CD4-positive, alpha-beta T cell treated with Interleukin-6 for 4 hours (primary cell): ENCODE results near the gene TDRD7.
"Not testable (repeated sequence)": the region's sequence is repeated elsewhere in the genome, so short reads cannot be mapped to it uniquely, and the experiment has no call there.

Source experiments
- DNase-seq: peaks from one replicate; pipeline ENCODE4 v3.0.0-alpha.2; 2020; ENCODE audit warnings: mixed read lengths

Gene TDRD7

DNA sequence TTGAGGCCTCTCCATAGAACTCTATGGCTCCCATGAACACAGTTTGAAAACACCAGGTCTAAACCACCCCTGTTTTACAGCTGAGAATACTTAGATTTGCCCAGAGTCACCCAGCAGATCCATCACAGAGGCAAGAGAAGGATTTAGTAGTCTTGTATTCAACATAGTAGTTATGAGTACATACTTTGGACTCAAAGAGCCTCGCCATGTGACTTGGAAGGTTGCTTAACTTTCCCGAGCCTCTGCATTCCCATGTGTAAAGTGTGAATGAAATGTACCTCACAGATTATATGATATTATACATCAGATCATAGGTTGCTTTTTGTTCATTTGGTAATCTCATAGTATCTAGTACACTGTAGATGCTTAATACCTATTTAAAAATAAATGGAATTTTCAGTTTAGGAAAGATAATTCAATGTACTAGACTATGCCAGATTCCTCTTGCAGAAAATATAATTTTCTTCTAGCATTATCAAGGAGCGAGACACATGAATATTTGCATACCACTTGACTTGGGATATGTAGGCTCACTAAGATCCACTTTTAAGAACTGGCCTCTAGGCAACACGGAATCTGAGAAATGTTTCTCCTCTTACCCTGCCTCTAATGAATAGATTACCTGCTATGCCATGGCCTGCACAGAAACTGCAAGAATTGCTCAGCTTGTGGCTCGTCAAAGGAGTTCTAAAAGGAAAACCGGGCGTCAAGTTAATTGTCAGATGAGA, 18.6 kb downstream of the TDRD7 start:
- no peak for DNase-seq

DNA sequence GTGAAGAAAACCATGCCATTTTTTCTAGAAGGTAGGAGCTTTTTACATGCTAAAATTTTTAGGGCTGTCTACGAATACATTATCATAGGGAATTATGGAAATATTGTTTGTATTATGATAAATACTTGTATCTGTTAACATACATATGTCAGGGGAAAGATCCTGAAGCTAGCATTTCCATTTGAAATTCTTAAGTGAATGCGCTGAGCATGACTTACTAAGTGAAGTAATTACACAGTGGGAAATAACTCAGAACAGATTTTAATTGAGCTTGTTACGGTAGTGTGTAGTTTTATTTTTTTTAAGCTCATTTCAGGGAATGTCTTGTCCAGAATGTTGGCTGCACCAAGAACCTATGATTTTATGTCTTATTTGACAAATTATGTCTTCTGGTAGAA, 19.1 kb downstream of the TDRD7 start:
- DNase-seq: no peak

DNA sequence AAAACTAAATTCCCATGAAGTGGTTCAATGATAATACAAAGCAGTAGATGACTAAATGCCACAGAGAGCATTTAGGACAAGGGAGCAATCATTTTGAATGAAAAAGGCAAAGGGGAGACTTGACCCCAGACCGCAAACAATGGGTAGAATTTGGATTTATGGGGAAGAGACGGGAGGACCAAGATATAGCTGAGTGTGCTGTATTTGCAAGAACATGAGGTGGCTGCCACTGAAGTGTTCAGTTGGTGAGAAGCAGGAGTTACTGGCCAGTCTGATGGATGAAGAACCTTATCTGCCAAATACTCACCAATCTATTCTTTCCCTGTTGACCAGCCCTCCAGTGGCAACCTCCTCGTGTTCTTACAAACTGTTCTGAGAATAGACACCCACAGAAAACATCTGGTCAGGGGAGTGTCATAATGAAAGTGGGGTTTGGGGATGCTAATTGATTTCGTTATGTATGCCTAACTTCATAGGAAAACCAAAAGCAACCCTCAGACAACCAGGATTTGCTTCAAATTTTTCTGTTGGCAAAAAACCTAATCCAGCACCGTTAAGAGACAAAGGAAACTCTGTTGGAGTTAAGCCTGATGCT, 19.8 kb downstream of the TDRD7 start:
- no peak for DNase-seq

DNA sequence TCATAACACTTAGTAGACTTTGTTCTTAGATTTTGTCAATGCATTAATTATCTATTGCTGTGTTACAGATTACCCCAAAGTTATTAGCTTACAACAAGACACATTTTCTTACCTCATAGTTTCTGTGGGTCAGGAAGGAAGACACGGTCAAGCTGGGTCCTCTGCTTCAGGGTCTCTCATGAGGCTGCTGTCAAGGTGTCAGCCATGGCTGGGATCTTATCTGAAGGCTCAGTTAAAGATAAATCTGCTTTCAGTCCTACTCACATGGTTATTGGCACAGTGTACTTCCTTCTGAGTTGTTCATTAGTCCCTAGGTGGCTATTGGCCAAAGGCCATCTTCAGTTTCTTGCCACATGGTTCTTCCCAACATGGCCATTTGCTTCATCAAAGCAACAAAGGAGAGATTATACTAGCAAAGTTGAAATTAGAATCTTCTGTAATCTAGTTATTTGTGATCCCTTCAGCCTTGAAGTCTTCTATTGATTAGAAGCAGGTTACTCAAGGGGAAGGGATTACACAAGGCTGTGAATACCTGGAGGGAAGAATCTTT, 25.2 kb downstream of the TDRD7 start:
- no peak for DNase-seq

DNA sequence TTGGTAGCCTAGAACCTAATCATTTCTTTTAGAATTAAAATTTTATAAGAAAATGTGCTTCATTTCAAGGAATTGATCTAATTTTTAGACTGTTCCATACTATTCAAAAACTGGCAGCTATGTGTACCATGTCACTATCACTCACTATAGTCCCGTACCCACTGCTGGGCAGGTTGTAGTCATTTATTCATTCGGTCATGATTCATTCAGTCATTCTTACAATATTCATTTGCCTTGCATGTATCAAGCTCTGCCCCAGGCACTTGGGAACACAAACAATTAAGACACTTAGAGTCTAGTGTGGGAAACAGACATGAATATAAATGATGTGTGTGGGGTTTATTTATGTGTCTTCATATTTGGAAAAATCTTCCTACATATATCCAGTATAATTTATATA, 26.4 kb downstream of the TDRD7 start:
- no peak for DNase-seq

DNA sequence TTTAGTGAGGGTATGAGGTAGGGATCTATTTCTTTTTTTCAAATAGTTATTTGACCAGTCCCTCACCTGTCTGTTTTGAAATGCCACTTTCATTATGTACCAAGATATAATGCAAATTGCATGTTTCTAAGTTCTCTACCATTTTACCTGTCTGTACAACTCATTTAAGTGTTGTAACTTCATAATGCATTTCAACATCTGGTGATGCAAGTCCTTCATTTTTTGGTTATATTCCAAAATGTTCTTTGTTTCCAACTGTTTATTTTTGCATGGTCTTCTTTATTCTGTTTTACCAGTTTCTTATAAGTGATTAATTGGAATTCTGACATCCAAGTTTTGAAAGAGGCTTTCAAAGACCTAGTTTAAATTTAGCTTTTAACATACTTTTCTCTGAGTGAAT, 26.8 kb downstream of the TDRD7 start:
- DNase-seq: no peak

DNA sequence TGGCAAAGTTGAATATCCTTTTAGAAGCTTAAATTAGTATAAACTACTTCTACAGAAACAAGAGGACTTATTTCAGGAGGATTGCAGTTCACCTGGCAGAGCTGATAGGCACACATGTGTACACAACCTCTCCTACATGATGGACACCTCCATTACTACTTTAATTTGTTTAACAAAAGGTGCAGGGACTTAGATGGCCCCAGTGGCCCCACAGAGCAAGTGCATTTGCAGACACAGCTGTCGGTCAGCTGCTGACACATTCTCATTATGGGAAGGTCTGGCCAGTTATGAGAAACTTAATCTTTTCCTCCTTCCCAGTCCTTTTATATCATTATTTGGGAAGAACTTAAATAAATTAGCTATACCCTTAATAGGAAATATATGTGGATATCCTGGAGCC, 28.3 kb downstream of the TDRD7 start:
- DNase-seq: no peak

DNA sequence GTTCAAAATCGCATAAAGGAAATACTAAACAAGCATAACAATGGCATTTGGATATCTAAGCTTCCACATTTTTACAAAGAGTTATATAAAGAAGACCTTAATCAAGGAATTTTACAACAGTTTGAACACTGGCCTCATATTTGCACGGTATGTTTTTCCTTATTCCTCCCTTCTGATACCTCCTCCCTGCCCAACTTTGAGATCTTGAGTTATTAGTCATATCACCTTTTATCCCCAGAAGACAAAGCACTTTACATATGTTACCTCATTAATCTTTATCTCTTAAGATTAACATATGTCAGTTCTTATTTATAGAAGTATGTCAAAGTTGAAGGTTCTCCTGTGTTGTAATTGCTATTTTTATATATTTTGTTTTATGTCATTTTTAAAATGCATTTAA, 29.8 kb downstream of the TDRD7 start:
- no peak for DNase-seq

DNA sequence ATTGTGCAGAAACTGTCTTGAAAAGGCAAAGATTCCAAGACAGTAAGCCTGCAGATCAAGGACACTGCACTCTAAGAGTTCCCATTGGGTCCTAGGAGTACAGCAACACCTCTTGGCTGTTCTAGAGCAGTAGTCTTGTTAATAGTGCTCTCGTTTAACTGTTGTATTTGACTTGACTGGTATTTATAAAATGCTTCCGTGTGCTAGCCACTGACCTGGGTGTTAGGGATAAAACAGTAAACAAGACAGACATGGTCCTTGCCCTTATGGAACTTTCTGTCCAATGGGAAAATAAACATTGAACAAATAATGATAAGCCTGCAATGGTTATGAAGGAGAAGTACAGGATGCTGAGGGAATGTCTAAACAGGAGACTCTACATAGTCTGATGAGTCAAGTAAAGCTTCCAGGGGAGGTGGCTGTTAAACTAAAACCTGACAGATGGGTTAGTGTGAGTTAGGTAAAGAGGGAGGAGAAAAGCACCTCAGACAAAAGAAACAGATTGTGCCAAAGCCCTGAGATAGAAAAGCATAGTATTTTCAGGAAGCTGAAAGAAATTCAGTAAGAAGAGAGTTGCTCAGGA, 33.3 kb downstream of the TDRD7 start:
- no peak for DNase-seq

DNA sequence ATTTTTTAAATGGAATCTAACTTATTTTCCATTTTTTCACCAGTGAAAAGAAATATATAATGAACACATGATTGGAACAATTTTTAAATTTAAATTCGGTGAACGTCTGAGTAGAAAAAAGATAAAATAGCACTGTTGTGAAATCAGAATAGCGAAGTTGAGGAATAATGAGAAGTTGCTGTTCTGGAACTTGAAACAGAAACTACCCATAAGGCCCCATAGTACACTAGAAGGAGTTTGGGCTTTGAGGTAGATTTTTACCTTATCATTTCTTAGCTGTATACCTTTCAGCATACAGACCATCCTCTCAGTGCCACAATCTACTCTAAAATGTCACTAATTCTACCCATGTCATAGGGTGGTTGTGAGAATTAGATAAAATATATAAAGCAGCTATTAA, 35.1 kb downstream of the TDRD7 start:
- no peak for DNase-seq

DNA sequence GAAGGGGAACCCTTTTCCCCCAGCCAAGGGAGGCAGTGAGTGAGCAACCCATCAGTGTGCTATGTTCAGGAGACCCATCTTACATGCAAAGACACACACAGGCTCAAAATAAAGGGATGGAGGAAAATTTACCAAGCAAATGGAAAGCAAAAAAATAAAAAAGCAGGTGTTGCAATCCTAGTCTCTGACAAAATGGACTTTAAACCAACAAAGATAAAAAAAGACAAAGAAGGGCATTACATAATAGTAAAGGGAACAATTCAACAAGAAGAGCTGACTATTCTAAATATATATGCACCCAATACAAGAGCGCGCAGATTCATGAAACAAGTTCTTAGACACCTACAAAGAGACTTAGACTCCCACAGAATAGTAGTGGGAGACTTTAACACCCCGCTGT, 41.7 kb downstream of the TDRD7 start:
- DNase-seq: not testable (repeated sequence)

DNA sequence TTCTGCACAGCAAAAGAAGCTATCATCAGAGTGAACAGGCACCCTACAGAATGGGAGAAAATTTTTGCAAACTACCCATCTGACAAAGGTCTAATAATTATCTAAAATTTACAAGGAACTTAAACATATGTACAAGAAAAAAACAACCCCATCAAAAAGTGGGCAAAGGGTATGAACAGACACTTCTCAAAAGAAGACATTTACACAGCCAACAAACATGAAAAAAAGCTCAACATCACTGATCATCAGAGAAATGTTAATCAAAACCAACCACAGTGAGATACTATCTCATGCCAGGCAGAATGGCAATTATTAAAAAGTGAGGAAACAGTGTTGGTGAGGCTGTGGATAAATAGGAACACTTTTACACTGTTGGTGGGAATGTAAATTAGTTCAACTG, 44.9 kb downstream of the TDRD7 start:
- DNase-seq: not testable (repeated sequence)

DNA sequence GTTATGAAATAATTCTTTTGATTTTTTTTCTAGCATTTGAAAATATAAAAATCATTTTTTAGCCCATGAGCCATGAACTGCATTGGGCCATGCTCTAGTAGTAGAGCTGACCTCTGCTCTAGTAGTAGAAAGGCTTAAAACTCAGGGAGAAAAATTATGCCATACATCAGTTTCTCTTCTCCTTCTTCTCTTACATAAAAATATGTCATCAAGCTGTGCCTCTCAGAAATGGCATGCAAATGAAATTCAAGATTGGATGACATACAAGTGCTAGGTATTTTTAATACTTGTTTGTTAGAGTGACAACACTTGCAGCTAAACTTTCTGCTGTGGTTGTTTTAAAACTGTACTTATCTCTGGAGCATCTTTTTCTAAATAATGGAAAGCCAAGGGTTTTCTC, 47.4 kb downstream of the TDRD7 start:
- no peak for DNase-seq

DNA sequence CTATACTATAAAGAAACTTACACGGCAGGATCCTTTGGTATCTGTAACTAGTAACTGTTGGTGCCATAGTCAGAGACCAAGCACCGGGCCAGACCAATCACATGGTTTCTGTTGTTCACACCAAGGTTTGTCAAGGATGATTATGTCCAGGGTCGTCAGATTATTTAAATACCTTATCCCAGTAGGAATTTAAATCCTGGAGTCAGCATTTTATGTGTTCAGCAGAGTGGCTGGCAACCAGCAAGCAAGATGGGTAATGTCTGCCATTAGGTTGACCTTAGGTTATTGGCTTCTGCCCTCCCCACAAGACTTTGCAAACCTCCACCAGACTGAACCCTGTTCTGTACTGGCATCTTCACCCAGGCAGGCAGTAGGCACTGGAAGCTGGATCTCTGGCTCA, 50.3 kb downstream of the TDRD7 start:
- no peak for DNase-seq

DNA sequence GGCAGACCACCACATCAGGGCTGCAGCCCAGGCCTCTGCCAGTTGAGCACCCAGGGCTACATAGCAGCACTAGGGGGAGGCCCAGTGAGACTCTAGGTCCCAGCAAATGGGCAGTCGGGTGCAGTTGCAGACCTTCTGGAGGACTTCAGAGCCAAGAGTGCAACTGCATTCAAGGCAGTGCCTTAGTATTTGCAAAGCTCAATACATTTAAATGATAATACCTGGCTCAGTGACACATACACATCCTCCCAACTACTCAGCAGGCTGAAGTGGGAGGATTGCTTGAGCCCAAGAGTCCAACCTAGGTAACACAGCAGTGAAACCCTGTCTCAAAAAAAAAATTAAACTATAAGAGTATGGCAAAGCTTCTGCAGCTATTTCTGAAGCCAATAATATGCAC, 51.0 kb downstream of the TDRD7 start:
- no peak for DNase-seq

DNA sequence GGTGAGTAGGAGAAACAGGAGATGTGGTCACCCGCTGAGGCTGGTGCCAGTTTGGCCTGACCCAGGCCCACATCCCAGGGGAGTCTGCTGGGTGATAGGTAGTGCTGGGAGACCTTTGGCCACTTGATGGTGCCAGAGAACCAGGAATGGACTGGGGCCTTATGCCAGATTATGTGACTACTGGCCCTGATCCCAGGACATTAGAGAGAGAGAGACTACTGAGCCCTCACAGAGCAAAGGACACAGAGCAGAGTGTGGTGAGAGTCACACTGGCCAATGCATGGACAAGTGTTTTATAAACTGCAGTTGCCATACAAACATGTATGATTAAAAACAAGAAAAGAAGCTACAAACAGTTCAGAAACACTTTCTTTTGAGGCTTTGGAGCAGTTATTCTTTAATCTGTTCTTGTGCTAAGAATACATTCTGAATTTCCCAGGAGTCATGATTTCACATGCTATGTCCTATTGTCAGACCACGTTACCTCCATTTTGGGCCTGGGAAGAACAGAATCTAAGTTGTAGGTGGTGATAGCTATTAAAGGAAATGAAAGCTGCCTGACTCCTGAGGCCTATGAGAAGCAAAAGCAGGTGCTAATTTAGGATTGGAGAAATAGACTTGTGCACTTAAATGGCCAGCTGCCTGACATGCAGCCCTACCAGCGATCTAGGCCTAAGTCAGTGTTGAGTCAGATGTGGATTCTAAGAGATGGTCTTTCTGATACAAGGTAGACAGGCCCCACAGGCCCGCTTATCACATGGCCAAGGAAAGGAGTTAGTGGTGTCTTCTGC, 57.0 kb downstream of the TDRD7 start:
- peak; percentile 24 for DNase-seq

DNA sequence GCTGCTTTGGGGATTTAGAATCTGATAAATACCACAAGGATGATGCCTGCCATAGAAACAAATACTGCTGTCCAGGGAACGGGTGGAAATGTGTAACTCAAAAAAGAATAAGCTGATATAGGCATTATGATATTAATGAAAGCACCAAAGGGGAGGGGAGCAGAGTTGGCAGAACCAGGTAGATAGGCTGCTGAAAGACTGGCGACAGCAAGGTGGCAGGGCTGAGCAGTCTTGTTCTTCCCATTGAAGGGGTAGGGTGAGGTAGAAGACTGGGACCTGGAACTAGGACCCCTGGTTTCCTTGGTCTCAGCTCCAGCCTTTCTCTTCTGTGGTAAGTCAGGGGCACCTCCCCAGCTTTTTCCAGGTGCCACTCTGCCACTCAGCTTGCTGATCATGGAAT, 58.2 kb downstream of the TDRD7 start:
- DNase-seq: no peak

DNA sequence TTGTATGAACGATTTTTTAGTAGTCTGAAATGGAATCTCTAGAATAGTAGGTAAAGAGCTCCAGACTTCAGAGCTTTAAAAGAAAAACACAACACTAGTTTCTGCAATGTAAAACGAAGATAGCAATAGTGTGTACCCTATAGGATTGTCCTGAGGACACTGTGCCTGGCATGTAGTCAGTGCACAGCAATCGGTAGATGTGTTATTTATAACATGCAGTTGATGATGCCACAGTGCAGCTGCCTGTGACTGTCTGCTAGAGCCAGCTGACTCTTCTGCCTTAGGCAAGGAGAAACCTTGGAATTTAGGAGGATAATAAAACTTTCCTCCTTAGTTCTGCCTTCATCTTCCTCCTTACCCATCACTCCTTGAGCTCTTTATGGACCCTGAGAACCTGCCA, 61.8 kb downstream of the TDRD7 start:
- DNase-seq: no peak

DNA sequence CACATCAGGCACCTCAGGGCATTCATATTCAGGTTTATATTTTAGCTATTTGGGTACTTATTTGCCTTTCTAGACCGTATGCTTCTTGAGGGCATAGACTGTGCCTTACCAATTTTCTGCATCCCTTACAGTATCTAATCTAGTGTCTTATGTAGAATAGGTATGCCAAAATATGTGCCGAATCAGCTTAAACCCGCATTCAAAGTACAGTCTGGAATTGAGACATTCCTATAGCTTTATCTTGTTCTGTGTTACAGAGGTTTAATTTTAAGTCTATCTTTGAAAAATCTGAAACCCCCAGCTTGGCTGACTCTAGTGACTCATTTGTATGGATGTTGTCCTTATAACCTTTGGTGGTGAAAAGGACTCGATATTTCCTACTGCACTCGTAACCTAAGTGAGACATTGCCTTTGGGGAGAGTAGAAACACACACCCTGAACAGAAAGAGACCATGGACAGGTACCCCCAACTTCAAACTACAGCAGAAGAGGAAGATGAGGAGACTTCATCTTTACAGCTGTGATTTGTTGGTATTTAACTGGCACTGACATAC, 62.6 kb downstream of the TDRD7 start:
- no peak for DNase-seq

DNA sequence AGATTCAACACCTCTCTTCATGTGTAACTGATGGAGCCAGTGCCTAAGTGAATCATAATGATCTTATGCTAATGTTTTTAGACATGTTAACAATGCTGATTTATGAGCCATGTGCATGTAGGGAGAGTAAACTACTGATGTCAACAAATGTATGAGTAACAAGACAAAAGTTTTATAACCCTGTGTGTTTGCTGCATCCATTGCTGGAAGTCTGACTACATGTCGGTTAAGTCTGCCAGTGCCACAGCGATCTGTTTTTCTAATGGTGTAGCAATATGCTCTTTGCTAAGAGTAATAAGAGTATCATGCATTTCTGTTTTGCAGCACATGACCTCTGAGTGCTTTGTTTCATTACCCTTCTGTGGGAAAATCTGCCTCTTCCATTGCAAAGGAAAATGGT, 63.2 kb downstream of the TDRD7 start:
- DNase-seq: no peak

DNA sequence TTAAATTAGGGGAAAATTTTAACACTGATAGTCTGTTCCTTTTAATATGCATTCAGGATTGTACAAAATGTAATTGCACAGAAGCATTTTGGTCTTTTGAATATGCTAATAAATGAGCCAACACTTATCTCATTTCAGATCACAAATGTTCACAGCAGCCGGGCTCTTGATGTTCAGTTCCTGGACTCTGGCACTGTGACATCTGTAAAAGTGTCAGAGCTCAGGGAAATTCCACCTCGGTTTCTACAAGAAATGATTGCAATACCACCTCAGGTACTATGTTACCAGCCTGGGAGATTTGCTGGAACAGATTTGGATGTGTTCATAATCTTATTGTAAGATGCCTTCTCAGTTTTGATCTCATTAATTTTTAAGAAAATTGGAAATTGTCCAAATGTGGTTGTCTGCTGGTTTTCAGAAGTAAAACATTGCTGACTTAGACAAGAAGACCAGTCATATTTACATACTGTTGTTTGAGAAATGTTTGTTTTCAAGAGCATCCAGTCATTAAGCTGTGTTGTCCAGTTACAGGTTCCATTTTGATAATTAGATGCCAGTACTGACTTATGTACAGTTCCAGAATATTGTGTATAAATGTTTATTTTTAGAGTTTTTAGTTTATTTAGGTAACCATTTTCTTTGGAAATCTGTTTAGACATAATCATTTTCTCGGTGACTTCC, 66.5 kb downstream of the TDRD7 start:
- no peak for DNase-seq

DNA sequence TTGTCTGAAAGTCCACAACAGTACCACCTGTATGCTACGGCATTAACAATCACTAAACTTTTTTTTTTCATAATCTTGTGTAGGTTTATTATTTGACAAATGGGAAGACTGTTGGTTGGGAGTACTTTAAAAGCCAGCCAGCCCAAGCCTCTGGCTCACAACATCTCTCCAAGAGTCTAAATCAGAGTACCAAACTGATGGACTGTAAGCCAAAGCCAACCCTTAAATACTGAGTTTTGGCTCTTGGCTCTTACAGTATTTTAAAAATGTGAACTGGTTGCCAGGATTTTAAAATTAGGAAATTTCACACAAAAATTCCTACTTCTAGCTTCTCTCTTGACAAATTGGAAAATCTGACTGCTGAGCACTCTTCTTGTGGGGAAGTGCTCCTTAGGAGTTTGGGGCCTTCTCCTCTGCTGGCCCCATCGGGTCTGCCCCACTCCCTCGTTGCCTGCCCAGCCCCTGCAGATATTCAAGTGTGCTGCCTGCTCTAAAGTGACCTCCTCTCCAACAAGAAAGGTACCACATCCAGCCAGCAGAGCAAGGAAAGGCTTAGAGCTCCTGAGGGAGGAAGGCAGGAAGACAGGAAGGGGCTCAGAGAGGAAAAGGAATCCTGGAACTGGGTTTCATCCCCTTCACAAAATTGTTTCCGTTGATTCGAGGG, 67.7 kb downstream of the TDRD7 start:
- DNase-seq: no peak
